ENCODE data around the gene MAD1L1.

The MAD1L1 gene

DNA sequence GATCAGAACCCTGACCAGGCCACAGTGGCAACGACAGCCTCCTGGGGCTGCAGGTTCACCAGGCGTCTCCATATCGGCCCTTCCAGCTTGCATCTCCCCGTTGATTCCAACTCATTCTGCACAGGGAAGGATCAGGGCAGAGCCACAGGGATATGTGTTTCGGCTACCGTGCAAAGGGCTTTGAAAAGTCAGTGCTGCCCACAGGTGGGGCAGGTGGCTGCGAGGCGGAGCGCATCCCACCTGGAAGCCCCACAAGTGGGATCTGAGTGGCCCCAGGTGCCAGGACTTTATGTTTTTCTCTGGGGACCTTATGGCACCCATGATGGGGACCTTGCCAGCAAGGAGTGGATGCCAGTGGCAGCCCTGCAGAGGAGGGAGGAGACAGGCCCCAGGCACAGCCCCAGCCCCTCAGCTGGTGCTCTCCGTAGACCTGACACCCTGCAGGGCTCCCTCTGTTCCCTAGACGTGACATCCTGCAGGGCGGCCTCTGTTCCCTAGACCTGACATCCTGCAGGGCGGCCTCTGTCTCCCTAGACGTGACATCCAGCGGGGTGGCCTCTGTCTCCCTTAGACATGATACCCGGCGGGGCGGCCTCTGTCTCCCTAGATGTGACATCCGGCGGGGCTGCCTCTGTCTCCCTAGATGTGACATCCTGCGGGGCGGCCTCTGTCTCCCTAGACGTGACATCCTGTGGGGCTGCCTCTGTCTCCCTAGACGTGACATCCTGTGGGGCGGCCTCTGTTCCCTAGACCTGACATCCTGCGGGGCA lies 373.3 kb downstream of the MAD1L1 start:
- DNase-seq, result no peak

DNA sequence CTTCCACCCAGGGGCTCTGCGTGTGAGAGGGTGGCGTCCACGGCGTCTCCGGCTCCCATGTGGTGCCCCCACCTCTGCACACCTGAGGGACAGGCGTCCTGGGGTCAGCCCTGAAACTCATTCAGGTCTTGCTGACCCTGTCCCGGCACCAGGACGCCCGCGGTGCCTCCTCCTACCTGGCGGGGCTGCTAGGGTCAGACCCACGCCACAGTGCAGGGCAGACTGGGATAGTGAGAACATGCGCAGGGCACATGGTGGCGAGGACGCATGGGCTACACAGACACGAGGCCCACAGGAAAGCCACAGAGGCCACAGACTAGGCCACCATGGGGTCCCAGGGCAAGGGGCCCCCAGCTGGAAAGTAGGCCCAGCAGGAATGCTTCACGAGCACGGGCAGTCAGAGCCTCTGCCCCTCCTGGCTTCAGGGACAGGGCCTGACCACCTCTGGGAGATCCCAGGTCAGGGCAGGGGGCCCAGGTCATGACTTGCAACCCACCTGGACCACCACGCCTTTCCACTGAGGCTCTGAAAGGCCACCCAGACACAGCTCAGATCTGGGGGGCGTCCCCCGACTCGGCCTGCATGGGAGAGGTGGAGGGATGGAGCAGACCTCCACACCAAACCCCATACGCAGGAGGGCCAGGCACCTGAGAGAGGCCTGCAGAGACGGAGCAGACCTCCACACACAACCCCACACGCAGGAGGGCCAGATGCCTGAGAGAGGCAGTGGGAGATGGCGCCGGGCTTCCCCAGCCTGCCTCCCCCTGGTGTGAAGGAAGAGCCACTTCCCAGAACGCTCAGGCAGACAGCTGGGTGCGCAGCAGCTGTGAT lies 374.1 kb downstream of the MAD1L1 start:
- no peak for DNase-seq

DNA sequence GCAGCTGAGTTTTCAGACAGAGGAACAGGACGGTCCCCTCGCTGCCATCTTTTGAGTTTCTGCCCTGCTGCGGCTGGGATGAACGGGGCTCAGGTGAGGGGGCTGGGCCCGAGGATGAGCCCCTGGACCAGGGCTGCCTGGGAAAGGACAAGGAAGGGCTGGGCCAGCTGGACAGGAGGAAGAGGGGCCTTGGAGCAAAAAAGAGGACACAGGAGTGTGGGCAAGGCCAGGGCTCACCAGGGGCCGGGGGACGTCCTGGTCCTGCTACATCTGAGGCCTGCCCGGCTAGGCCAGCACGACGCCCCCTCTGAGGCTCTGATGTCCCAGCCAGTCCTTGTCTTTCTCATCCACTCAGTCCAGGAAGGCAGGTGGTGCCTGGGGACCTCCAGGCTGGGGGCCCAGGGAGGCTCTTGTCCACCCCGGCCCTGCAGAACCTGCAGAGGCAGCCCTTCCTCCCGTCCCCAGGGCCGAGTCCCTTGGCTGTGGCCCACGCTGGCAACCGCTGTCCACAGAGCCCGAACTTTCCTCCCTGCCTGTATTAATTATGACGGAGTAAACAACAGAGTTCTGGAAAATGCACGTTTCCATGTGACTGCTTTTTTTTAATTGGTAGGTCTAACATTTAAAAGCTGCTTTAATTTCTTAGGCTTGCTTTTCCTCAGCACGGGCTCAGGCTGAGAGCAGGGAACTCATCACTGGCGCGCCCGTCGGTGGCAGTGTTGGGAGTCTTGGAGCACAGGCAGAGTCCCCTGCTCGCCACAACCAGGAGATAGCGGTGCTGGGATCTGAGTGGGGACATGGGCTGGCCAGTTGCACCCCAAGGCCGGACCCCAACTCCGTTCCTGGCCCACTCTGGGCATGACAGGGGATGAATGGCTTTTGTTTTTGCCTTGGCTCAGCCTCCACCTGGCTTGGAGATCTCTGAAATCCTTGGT lies 375.0 kb downstream of the MAD1L1 start:
- DNase-seq, result peak in 1 of 56 donors; percentile 20

DNA sequence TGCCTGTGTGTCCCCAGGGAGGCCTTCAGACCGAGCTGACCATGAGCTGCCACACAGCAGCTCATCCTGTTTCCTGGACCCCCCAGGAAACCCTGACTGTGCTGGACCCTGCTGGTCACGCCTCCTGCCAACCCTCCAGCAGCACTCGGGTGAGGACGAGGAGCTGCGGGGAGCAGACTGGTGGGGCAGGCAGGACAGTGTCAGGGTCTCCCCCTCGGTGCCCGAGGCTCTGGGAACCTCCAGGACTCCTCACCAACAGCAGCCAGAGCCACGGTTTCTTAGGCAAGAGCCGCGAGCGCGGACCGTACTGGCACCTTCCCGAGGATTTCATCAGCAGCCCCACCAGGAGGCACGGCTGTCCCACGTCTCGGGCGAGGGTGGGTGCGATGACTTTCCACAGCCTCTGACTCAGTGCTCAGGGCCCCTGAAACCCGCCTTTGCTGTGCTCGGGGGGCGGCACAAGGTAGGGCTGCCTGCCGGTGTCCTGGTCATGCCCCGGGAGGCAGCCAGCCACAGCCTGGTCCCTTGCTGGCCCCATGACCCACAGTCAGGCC lies 375.8 kb downstream of the MAD1L1 start:
- DNase-seq, result no peak

DNA sequence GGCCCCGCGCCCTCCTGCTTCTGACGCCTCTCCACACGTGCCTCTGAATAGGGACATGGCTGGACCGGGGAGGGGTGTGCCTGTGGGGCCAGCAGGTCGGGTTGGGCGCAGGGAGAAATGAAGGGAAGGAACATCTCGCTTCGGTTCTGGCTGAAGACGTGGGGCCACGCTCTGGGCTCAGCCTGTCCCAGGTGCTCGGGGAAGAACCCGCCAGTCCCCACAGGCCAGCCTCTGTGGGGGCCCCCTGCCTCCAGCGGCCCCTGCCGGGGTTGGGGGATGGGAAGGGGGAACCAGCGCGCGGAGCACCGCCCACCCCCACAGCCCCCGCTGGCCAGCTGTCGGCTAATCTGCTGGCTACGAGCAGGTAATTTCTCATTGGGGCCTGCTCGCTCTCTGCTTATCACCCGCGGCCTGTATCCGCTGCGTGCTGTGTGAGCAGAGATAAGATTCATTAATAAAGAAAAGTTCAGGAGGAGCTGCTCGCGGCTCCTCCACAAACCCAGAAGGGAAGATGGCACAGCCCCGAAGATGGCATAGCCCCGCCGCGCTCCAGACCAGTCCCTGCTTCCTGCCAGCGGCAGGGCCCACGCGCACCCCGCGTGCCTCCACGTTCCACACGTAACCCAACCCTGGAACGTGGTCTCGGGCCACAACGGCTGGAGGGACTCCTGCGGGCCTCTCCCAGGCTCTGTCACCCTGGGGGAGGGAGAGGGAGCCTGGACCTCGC lies 376.4 kb downstream of the MAD1L1 start:
- DNase-seq, result no peak

DNA sequence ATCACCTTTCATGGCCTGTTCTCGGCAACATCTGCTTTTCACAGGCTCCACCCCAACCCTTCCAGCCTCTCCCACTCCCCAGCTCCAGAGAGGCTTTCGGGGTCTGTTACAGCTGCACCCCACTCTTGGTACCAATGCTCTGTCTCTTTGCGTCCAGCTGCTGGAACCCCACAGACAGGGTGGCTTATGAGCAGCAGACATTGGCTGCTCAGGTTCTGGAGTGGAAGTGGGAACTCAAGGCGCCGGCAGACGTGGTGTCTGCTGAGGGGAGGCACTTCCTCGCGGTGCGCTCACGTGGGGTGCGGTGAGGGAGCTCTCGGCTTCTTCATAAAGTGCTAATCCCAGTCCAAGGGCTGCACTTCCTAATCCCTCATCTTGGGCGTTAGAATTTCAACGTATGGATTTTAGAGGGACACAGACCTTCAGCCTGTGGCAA lies 377.0 kb downstream of the MAD1L1 start:
- no peak for DNase-seq

DNA sequence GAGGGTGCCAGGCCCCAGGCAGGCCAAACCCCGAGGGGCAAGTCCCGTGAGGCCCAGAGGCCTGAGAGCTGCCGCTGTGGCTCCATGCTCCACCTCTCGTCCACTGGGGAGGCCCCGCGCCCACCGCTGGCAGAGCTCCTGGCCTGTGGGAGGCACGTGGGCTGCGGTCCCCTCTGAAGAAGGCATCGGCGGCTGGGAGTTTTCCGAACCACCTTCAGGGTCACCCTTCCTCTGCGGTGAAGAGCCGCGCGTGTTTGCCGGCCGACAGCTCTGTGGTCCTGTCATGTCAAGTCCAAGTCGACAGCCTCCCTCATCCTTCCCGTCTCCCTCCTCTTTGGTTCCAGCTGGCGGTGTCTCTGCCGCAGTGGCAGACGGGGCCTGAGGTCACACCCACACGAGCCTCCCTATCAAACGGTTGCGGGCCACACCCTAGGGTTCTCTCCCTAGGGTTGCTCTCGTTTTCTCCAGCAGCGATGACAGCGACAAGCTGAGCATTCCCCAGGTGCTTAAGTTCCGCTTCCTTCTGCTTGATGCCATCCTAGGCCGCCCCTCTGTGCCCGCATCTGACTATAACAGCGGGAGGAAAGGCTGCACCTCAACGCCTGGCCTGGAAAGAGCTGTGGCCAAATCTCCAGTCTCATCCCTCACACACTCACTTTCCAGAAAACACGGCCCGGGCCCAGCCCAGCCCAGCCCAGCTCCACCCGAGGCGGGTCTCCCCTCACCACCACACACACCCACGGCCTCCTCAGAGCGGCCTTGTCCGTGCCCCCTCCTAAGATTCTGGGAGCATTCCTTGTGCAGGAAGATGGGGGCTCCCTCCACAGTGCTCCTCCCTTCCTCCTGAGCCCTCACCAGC lies 377.6 kb downstream of the MAD1L1 start:
- no peak for DNase-seq

DNA sequence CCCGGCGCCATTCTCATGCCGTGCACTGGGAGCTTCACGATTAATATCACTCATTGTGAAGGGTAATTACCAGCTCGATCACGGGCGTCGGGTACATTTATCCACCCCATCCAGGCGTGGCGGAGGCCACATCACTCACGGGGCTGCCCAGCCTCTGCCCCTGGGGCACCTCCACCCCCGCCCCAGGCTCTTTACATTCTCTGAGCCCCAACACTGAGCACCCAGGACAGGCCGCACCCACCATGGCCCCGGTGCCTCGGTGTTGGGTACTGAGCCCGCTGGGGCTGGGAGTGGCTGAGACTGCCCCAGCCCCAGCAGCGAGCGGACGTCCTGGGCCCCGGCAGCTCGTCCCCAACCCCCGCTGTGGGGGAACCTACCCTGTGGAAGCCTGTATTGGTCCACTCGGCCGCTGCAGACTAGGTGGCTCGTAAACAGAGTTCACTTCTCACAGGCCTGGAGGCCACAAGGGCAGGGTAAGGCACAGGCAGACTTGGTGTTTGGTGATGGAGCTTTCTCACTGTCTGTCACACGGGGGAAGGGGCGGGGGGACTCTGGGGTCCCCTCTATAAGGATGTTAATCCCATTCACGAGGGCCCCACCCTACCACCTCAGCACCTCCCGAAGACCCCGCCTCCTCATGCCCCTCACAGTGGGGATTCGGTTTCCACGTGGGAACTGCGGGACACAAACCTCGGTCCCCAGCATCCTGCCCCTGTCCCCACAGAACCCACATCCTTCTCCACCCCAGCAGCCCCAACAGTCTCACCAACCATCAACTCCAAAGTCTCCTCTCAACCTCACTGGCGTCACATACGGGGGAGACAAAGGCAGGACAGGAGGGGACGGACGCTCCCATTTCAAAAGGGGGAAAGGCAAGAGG lies 378.5 kb downstream of the MAD1L1 start:
- no peak for DNase-seq

DNA sequence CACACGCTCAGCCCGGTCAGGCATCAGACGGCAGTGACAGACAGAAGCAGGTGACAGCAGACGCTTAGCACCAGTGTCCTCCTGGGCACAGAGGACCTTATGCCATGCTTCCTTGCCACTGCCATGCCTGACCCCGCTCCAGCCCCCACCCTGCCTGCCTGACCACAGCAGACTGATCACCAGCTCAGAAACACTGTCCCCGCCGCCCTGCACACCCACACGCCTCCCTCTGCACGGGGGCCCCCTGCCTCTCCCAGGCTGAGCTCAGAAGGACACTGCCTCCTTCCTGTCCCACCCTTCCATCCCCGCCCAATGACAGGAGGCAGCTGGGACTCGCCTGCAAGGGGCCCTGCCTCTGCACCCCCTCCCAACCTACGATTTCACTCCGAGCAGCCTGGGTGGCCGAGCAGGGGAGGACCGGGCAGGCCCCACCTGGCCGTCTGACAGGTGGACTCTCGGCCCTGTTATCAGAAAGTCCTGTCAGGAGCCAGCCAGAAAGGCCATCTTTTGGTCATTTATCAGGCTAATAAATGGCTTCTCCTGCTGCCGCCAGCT lies 379.2 kb downstream of the MAD1L1 start:
- DNase-seq, result no peak

DNA sequence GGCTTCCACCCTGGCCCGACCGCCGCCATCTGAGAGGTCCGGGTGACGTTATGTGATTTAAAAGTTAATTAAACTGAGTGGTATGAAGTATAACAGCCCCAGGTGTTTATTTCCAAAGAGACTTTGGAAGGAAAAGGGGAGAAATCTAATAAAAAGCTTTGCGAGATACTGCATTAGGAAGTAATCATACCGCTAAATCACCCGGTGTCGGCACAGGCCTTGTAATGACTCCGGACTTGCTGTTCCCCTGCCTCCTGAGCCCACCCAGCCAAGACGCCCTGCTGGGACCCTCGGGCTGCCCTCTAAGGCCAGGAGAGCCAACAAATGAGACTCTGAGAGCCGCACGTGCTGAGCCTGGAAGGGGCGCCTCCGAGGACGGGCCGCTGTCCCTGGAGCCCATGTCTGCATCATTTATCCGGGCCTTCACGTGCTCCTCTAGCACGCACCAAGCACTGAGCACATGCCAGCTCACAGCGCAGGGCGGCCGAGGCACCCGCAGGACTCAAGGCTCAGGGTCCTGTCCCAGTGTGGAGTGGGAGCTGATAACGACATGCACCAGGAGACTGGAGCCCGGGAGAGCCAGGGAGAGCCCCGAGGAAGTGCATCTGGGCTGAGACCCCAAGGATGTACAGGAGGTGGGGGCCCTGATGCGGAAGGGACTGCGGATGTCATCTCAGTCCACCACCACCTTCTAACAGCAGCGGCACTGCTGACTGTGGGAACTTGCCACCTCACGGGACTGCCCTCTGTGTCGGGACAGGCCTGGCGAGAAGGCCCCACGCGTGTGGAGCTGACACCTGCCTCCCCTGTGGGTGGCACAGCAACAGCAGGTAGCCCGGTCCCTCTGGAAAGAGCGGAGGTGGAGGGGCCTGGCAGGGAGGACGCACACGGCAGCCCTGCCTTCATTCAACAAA lies 380.0 kb downstream of the MAD1L1 start:
- no peak for DNase-seq

DNA sequence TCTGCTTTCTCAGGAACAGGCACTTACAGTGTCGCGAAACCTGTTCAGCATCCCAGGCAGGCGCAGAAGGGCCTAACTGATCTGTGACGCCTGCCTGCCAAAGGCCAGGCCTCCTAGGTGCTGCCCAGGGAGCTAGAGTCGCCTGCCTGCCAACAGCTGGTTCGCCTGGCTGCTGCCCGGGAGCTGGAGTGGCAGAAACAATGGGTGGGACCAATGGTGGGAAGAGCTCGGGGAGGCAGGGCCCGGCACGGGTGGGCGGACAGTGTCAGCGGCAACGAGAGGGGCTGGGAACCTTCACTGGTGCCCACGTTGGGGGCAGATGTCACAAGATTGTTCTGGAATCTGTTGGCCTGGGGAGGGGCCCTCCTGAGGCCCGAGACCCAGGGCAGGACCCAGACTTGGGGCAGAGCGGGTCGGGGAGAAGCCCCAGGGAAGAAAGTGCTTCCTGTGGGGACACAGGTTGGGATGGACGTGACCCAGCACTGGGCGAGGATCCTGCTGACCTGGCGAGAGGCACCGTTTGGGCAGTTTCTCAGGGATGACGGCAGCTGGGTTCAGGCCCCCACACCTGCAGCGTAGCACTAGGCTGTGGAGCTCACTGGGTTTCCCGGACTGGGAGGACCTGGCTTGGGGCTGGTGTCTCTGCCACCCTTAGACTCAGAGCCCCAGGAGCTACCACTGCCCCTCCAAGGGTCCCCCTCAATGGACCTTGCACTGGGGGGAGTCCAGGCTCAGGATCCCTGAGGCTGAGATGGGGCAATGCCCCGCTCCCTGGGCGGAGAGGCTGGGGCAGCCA lies 380.8 kb downstream of the MAD1L1 start:
- peak in 2 of 56 donors; percentile 30 to 32 for DNase-seq

DNA sequence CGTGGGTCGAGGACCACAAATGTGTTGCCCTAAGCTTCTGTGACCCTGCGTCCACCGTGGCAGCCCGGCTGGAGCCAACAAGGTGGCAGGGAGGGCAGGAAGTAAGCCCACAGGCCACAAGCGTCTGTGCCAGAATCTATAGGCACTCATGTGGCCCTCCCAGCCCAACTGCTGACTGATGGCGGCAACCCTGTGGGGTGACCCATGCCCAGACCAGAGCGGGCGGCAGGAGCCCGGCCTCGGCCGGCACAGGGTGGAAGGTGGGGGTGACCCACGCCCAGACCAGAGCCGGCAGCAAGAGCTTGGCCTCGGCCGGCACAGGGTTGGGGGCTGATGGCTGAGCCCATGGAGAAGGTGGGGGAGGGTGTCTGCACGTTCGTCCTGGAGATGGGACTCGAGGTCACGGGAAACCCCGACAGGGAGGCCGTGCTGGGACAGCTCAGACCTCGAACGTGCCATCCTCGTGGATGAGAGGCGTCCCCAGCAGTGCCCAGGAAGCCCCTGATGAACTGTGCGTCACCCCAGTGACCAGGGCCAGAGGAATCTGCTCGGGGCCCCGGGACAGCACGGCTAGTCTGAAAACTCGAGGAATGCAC lies 381.7 kb downstream of the MAD1L1 start:
- DNase-seq, result no peak

DNA sequence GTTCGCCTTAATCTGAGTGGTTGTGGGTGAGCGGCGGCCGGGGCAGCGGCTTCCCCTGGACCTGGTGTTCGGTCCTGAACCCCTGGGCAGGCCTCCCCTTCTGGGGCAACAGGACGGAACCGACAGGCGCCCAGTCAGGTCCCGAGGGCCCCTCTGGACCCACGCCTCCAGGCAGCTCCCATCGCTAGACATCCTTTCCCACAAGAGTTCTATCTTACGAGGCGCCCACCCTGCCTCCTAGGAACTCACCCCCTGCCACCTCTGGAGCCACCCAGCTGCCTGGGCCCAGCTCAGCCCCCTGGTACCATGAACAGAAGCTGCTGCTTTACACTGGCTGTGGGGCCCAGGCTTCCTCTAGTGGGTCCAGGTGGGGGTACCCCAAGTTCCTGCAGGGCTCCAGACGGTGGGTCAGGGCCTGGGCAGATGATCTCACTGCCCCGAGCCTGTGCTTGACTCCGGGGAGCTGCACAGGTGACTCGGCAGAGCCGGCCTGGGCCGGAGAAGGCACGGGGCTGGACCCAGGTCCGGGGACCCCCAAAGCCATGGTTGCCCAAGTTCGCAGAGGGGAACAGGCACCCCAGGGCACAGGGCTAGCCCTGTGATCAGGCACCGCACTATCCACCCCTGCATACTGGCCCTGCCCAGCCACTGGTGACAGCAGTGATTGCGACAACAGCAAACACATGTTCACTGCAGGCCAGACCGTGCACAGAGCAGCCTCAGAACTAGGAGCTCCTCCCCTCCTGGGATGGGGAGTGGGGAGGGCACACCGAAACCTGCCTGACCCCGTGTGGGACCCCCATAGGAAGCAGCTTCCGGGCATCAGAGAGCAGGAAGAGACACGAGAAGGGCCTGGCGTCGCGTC lies 382.4 kb downstream of the MAD1L1 start:
- DNase-seq, result no peak

DNA sequence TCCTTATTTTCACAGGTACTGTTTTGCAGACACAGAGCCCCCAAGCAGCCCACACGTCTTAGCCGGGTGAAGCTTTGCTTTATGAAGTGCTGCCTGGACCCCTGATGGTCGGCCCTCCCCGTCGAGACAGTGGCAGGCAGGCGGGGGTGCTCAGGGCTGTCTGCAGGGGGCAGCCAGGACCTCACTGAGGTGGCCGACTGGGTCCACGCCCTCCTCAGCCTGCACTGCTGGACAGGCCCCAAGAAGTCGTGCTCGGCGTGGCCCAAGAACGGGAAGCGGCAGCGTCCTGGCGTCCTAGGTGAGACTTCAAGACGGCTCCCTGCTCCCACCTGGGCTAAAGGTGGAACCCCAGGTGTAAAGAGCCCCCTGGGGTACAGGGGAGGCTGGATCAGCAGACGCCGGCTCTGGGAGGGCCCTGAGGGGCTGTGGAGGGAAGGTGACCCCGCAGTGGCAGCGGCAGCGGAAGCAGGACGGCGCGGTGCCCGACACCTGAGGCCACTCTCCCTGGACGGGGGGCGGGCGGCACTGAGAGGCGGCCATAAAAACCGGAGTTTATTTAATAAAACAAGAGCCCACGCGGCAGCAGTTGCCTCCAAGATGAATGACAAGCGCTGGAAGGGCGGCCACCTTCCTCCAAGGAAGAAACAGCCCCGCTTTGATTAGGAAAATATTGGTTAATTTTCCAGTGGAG lies 383.2 kb downstream of the MAD1L1 start:
- DNase-seq, result no peak

Measured in nucleus accumbens (tissue), 56 donors.